Keratinocyte (primary cell): ENCODE data around the gene CENPT.

Experiments
- CTCF ChIP-seq, 3 experiments: IDR thresholded peaks in 1 of 3; conservative IDR thresholded peaks in 1 of 3; optimal IDR thresholded peaks in 1 of 3; 2 replicates in 2 of 3; 3 replicates in 1 of 3; pipeline versions ENCODE3 to v1.5.1; 2011; ENCODE audit warnings: low read length in 3 of 3, mild to moderate bottlenecking in 3 of 3, moderate library complexity in 2 of 3, control low read depth in 1 of 3, inconsistent platforms in 1 of 3; ENCODE audit not compliant: insufficient read depth in 2 of 3; ENCODE audit errors: extremely low read depth in 1 of 3
- EZH2 ChIP-seq: IDR thresholded peaks from one replicate; pipeline ENCODE4 v1.6.1; 2012; ENCODE audit warnings: inconsistent platforms, mild to moderate bottlenecking, low read length, moderate library complexity

- TF ChIP-seq CTCF (optimal IDR thresholded peaks at IDR 0.05 in 1 of 3, IDR thresholded peaks at IDR 0.05 in 1 of 3, conservative IDR thresholded peaks at IDR 0.05 in 1 of 3; ENCODE audit: extremely low read depth in 1 of 3, insufficient read depth in 2 of 3, low read length in 3 of 3) = no peak
- no peak for TF ChIP-seq EZH2
Observed at GRCh38 chr16:67790071-67790470, 57.4 kb downstream of the CENPT start.
